Bronchial epithelial cell (primary cell): Measurements from ENCODE around the gene FGD4. TPM values are rescaled to one million over a fixed set of nuclear protein-coding genes. Genes with fewer than 3 reads are reported as not detected.

Source experiments
- DNase-seq: peaks from one replicate; pipeline ENCODE4 v3.0.0-alpha.2; 2010; ENCODE audit warnings: low read depth
- FAIRE-seq: peaks from 2 replicates; lab custom pipeline; 2011; peaks lifted over from hg19 to GRCh38; lab: Jason Lieb, UNC
- H3K27me3 ChIP-seq: 2 replicates; pipeline ENCODE4 v1.5.1; 2011; ENCODE audit warnings: low read length; ENCODE audit not compliant: control insufficient read depth, insufficient read depth
- H3K36me3 ChIP-seq: 2 replicates; pipeline ENCODE4 v1.5.1; 2011; ENCODE audit warnings: low read length; ENCODE audit not compliant: control insufficient read depth, insufficient read depth
- H3K4me3 ChIP-seq: 2 replicates; pipeline ENCODE4 v1.5.1; 2011; ENCODE audit warnings: mild to moderate bottlenecking, low read depth, low read length, control low read depth
- CTCF ChIP-seq: IDR thresholded peaks from 2 replicates; pipeline ENCODE4 v1.5.1; 2011; ENCODE audit warnings: mild to moderate bottlenecking, moderate library complexity, low read length, control low read depth, inconsistent platforms; ENCODE audit not compliant: insufficient read depth, severe bottlenecking
- total RNA-seq: library from RNA; depleted of rRNA; stranded (reverse); fragments of >200 nt; gene quantifications from 2 replicates; pipeline ENCODE4 v1.2.1, GENCODE V29; 2014

FGD4 gene
- total RNA-seq, 1 donor from 2014 or later, result 22.9 TPM

GRCh38 chr12:32617534-32617933 lies 218.2 kb downstream of the FGD4 start:
- Histone ChIP-seq H3K27me3 (no peaks in the 10 kb centered on the region), H3K4me3 (no peak overlapping the region), H3K36me3 (peaks cover 1% of the 10 kb centered on the region)
- TF ChIP-seq CTCF, result no peak
- DNase-seq (no peak), FAIRE-seq (no peak)

- no peak for FAIRE-seq
- no peak for DNase-seq
- Histone ChIP-seq H3K4me3 (no peak overlapping the region), H3K27me3 (no peaks in the 10 kb centered on the region), H3K36me3 (peaks cover 1% of the 10 kb centered on the region)
- no peak for TF ChIP-seq CTCF
These were observed 218.8 kb downstream of the FGD4 start for GRCh38 chr12:32618115-32618514.

GRCh38 chr12:32627976-32628375 lies 228.6 kb downstream of the FGD4 start:
- FAIRE-seq (no peak), DNase-seq (no peak)
- no peak for TF ChIP-seq CTCF
- Histone ChIP-seq H3K27me3 (no peaks in the 10 kb centered on the region), H3K36me3 (peaks cover 2% of the 10 kb centered on the region), H3K4me3 (no peak overlapping the region)

- no peak for DNase-seq
- Histone ChIP-seq H3K36me3 (peaks cover 10% of the 10 kb centered on the region), H3K4me3 (no peak overlapping the region), H3K27me3 (no peaks in the 10 kb centered on the region)
- no peak for FAIRE-seq
- no peak for TF ChIP-seq CTCF
These were observed 242.0 kb downstream of the FGD4 start for GRCh38 chr12:32641287-32641901.

- FAIRE-seq (no peak), DNase-seq (no peak)
- H3K36me3 ChIP-seq, result peaks cover 5% of the 10 kb centered on the region
- H3K4me3 ChIP-seq, result no peak overlapping the region
- no peak for TF ChIP-seq CTCF
- H3K27me3 ChIP-seq, result no peaks in the 10 kb centered on the region
These were observed 245.1 kb downstream of the FGD4 start for GRCh38 chr12:32644431-32644830.

- Histone ChIP-seq H3K4me3 (no peak overlapping the region), H3K36me3 (no peaks in the 10 kb centered on the region), H3K27me3 (no peaks in the 10 kb centered on the region)
- FAIRE-seq, result no peak
- no peak for TF ChIP-seq CTCF
- DNase-seq, result no peak
These were observed 247.9 kb downstream of the FGD4 start for GRCh38 chr12:32647275-32647674.
